Measurements from ENCODE around the gene PREP.
"Not testable (repeated sequence)": the region's sequence is repeated elsewhere in the genome, so short reads cannot be mapped to it uniquely, and the experiment has no call there.

PREP gene

GRCh38 chr6:105389543-105389942, 13.3 kb downstream of the PREP start:
- DNase-seq = no peak

DNA sequence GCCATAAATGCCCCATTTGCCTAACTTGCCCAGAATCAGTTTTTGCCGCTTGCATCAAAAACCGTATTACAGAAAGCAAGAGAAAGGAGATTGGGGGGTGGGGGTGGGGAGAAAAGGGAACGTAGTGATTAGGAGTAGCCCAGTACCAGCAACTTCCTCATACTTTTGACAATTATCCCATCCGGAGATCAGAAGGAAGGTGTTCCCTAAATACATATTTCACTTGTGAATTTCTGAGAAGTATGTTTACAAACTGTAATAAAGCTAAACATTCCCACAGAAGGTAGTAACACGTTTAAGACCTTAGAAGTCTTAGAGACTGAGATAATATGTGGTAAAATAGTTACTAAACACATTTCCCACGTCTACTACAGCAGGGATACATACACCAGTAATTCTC, 14.5 kb downstream of the PREP start:
- no peak for DNase-seq

GRCh38 chr6:105384004-105384403, 18.9 kb downstream of the PREP start:
- DNase-seq = peak; percentile 61

DNA sequence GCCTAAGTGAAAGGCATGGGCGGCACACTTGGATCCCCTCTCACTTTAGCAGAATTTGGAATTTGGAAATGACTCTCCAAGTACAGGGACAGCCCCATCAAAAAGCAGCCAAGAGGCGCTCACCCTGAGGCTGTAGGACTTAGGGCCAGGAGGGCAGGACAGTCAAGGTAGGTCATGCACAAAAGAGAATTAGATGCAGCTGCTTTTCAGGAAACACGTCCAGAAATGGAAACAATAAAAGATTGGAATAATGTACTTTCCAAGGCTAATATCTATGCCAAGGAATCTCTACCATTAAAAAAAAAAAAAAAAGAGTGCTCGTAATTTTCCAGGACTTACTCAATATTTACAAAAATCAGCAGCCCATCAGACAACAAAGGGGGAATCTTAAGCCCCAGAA, 19.9 kb downstream of the PREP start:
- no peak for DNase-seq

DNA sequence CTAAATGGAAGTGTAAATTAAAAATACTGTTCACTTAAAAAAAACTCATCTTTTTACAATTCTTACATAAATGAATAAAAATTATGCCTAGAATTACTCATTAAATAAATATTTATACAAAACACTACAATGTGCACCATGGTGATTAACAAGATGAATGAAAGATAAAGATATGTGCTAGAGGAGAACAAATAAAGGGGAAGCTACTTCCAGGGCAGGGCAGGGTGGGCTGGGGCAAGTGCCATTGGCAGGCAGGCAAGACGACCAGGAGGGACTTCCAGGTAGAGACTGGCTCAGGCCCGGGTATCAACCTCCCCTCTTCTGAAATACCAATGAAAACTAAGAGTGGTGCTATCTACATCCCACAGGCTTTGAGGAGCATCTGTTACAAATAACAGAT, 20.4 kb downstream of the PREP start:
- no peak for DNase-seq

DNA sequence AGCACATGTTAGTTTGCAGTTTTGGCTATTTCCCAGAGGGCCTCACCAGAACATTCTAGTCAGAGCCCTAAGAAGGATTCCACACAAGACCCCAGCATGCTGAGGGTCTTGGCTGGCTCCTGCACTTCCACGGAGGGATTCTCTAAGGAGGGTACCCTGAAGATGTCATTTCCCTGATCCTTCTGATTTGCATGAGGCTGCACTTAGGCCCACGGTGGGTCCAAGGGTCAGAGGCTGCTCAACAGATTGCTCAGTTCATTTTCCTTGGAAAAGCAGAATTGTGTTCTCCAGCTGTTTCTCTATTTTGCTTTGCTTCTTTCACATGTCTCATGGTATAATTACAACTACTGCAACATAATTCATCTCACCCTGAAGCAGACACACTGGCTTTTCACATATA, 22.2 kb downstream of the PREP start:
- no peak for DNase-seq

GRCh38 chr6:105375797-105376196, 27.1 kb downstream of the PREP start:
- no peak for DNase-seq

DNA sequence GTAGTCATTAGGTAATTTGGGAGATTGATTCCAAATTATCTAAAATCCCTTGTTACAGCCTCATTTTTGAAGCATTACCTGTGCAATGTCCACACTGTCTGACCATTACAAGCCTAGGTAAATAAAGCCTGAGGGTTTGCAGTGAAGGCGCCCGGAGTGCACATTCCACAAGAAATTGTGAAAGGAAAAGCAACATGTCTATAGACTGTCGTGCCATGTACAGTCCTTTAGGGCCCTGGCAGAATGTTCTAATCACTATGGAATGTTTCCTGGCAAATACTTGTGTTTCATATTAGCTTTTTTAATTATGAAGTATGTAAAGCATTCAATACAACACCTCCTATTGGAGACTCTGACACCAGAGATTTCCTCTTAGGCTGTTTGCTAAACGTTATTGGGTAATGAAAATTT, 28.9 kb downstream of the PREP start:
- DNase-seq = peak; percentile 88

DNA sequence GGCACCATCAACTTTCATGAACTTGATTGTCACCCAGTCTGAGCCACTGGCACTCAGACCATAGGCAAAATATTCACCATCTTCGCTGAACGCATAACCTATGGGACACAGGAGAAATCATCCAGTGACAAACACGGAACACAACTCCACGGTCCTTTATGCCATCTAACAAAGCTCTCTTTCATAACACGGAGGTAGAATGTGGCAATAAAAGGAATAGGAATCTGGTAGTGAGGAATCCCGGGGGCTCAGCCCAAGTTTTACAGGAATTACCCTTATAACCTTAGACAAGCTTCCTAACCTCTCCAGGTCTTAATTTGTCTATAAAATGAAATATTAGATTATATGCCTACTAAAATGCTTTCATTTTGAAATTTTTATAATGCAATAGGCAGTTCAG, 29.4 kb downstream of the PREP start:
- no peak for DNase-seq

DNA sequence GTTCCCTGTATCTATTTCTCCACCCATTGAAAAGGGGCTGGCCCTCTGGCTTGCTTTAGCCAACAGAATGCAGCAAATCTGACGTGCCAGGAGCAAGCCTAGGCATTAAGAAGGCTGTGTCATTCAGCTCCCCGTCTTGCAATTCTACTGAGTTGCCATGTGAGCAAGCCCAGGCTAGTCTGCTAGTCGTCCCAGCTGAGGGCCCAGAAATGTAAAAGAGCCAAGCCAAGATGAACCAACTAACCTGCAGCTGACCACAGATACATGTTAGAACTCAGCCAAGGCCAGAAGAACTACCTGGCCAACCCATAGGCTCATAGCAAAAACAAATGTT, 30.1 kb downstream of the PREP start:
- DNase-seq = no peak

- no peak for DNase-seq
Measured at GRCh38 chr6:105372142-105372848, 30.6 kb downstream of the PREP start.

GRCh38 chr6:105370351-105370750, 32.5 kb downstream of the PREP start:
- no peak for DNase-seq

DNA sequence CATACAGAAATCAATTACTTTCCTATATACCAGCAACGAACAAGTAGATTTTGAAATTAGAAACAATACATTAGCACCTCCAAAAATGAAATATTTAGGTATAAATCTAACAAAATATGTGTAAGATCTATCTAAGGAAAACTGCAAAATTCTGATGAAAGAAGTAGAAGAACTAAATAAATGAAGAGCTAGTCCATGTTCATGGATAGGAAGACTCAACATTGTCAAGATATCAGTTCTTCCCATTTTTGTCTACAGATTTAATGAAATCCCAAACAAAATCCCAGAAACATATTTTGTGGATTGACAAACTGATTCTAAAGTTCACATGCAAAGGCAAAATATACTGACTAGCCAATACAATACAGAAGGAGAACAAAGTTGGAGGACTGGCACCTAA, 33.7 kb downstream of the PREP start:
- DNase-seq = no peak

- no peak for DNase-seq
Measured at GRCh38 chr6:105364243-105364642, 38.6 kb downstream of the PREP start.

DNA sequence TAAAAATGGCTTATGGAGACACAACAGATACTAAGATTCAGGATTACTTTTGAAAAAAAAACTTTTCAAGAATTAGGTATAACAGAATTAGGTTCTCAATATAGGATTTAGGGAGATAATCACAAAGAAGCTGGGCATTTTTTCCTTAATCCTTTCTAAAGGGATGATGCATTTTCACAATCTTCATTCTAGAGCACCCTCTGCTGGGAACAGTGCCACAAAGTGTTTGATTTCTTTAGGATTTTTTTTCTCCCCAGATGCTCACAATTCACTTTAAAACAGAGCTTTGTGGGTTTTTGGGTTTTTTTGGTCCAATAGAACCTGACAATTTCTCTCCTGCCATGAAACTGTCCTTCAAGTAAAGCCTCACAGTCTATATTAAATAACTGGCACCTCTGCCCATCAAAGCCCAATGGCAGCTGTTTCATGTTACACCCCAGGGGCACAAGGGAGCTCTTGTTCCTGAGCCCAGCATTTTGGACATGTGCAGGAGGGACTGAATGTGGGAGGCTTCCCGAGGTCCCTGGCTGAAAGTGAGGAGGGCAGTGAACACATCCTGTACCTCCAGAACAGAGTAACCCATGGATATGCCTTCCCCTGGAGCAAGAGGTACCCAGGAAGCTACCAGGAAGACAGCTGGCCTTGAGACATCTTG, 39.7 kb downstream of the PREP start:
- DNase-seq = no peak

- DNase-seq = peak; percentile 91
Measured at GRCh38 chr6:105359419-105360370, 43.2 kb downstream of the PREP start.

DNA sequence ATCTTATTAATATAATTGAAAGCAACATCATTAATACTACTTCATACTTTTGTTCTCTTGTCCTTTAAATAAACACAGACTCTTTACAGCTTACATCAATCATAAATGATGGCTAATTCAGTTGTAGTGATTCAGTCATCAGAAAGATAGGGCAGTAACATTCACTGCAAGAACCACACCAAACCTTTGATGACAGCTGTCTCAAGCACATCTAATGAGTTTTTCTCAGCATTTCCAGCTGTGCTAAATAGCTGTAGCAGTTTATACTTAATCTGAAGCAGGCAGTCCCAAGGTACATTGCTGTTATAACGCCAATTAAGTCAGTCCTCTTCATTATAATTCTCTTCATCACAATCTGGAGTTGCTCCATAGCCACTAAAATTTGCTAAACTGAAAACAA, 45.7 kb downstream of the PREP start:
- no peak for DNase-seq

DNA sequence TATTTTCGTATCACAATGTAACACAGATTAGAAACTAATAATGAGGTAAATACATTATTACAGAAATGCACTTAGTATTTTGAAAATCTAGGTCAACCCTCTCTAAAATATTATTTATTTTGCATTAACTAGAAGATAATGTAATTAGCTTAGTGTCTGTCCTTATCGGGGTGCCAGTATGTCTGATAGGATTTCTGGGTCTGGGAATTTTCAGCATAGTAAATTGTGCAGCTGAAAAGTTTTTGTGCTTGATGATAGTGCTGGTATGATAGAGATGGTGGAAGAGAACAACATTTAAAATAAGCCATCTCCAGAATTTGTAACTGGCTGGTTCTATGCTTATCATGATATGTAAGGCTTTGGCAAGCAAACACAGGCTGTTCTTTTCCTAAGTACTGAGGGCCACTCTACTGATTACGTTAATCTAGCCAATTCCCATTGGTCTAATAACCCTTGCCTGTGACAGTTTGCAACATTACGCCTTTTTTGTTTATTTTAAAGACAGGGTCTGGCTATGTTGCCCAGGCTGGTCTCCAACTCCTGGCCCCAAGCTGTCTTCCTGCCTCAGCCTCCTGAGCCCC, 50.8 kb downstream of the PREP start:
- no peak for DNase-seq

DNA sequence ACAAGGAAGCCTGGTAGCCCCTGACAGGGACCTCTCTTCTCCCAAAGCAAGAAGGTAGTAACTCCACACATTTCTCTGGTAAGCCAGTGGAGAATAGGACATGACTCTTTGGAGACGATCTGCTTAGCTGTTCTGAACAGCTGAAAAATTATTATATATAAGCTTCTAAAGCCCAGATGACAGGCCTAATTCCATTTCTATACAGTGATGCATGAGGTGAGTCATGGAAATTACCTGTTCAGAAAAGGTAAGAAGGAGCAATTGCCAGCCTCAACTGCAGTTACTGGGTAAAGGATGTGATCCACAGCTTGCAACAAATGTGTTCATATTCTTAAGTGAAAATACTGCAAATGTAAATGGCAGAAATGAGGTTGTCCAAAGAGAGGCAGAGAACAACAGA, 54.0 kb downstream of the PREP start:
- DNase-seq = no peak

- DNase-seq = no peak
Measured at GRCh38 chr6:105346052-105346451, 56.8 kb downstream of the PREP start.

- DNase-seq = no peak
Measured at GRCh38 chr6:105345506-105345905, 57.4 kb downstream of the PREP start.

GRCh38 chr6:105344881-105345370, 58.0 kb downstream of the PREP start:
- DNase-seq = no peak

GRCh38 chr6:105338350-105338983, 64.4 kb downstream of the PREP start:
- DNase-seq = not testable (repeated sequence)

Measured in NCI-H226 (cell line).